BE2C (cell line): Measurements from ENCODE around the gene ARHGEF4.

ENCODE experiments used
- DNase-seq: peaks from one replicate; pipeline ENCODE4 v3.0.0-alpha.2; 2020
- H3K27me3 ChIP-seq: fragments of 250-450 bp; sonication (Bioruptor Pico); 2 replicates; pipeline ENCODE4 v1.5.1; 2020; ENCODE audit warnings: mild to moderate bottlenecking
- H3K36me3 ChIP-seq: fragments of 250-450 bp; sonication (Bioruptor Pico); 2 replicates; pipeline ENCODE4 v1.5.1; 2020; ENCODE audit warnings: mild to moderate bottlenecking
- H3K4me1 ChIP-seq: fragments of 250-450 bp; sonication (Bioruptor Pico); 2 replicates; pipeline ENCODE4 v1.5.1; 2020
- H3K4me3 ChIP-seq: 2 replicates; pipeline ENCODE4 v1.5.1; 2011; ENCODE audit warnings: low read depth, low read length
- H3K9me3 ChIP-seq: fragments of 250-450 bp; sonication (Bioruptor Pico); 2 replicates; pipeline ENCODE4 v1.5.1; 2020
- TF ChIP-seq, protein P1 (sequence below): IDR thresholded peaks from 2 replicates; pipeline ENCODE4 v1.5.1; 2012; ENCODE audit warnings: mild to moderate bottlenecking, low read depth, low read length

ARHGEF4 gene

DNA sequence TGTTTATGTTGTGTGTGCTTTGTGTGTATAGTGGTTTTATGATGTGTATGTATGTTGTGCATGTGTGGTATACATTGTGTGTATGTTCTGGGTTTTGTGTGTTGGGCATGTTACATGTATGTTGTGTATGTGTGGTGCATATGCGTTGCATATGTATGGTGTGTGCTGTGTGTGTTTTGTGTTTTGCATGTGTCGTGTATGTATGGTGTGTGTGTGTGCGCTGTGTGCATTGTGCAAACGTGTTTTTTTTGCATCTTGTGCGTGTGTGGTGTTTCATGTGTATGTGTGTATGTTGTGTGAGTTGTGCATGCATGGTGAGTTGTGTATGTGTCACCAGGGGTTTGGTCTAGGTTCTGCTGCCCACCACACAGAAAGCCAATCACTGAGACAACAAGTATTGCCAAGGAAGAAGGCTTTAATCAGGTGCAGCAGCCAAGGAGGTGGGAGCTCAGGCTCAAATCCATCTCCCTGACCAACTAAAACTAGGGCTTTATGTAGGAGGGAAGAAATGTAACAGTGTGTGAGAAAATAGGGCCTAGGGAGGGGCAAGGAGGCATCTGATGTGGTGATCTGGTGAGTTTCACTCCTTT is 140.8 kb downstream of the ARHGEF4 start:
- H3K27me3 ChIP-seq: no peaks in the 10 kb centered on the region
- no peak overlapping the region for H3K4me3 ChIP-seq
- H3K9me3 ChIP-seq: no peaks in the 10 kb centered on the region
- H3K4me1 ChIP-seq: no peaks in the 10 kb centered on the region
- no peaks in the 10 kb centered on the region for H3K36me3 ChIP-seq
- DNase-seq: no peak
- TF ChIP-seq, protein P1, sequence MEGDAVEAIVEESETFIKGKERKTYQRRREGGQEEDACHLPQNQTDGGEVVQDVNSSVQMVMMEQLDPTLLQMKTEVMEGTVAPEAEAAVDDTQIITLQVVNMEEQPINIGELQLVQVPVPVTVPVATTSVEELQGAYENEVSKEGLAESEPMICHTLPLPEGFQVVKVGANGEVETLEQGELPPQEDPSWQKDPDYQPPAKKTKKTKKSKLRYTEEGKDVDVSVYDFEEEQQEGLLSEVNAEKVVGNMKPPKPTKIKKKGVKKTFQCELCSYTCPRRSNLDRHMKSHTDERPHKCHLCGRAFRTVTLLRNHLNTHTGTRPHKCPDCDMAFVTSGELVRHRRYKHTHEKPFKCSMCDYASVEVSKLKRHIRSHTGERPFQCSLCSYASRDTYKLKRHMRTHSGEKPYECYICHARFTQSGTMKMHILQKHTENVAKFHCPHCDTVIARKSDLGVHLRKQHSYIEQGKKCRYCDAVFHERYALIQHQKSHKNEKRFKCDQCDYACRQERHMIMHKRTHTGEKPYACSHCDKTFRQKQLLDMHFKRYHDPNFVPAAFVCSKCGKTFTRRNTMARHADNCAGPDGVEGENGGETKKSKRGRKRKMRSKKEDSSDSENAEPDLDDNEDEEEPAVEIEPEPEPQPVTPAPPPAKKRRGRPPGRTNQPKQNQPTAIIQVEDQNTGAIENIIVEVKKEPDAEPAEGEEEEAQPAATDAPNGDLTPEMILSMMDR: no peak

DNA sequence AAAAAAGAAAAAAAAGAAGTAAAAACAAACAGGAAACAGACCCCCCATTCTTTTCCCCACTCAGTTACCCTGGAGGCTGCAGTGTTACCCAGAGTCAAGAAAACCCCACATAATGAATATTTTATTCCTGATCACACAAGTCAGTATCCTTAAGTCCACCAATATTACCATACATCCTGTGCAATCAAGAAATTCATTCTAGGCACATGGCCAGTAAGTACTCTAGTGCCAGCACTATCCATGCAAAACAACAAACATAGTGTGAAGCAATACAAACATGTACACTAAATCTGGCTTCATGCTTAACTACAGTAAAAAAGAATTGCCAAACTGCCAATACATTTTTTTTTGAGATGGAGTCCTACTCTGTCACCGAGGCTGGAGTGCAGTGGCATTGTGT is 145.0 kb downstream of the ARHGEF4 start:
- Histone ChIP-seq H3K4me1 (no peaks in the 10 kb centered on the region), H3K27me3 (no peaks in the 10 kb centered on the region), H3K4me3 (no peak overlapping the region), H3K36me3 (no peaks in the 10 kb centered on the region), H3K9me3 (no peaks in the 10 kb centered on the region)
- no peak for DNase-seq
- TF ChIP-seq, protein P1: no peak

DNA sequence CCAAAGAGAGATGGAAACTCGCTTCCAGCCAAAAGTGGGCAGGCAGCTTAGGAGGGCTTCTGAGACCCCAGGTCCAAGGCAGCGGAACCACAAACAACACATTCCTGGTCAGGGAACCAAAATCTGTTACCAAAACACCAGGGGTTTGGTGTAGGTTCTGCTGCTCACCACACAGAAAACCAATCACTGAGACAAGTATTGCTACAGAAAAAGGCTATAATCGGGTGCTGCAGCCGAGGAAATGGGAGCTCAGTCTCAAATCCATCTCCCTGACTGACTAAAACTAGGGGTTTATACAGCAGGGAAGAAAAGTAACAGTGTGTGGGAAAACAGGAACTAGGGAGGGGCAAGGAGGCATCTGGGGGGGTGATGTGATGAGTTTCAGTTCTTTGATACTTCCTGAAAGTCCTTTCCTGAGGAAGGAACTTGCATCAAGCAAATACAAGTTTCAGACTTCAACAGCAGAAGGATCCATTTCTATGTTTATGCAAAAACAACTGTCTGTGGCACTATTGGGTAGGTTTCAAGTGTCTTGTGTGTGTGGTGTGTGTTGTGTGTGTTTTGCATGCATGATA is 148.6 kb downstream of the ARHGEF4 start:
- no peak for DNase-seq
- H3K4me3 ChIP-seq: no peak overlapping the region
- TF ChIP-seq, protein P1: no peak
- H3K36me3 ChIP-seq: no peaks in the 10 kb centered on the region
- H3K4me1 ChIP-seq: no peaks in the 10 kb centered on the region
- H3K9me3 ChIP-seq: no peaks in the 10 kb centered on the region
- no peaks in the 10 kb centered on the region for H3K27me3 ChIP-seq

DNA sequence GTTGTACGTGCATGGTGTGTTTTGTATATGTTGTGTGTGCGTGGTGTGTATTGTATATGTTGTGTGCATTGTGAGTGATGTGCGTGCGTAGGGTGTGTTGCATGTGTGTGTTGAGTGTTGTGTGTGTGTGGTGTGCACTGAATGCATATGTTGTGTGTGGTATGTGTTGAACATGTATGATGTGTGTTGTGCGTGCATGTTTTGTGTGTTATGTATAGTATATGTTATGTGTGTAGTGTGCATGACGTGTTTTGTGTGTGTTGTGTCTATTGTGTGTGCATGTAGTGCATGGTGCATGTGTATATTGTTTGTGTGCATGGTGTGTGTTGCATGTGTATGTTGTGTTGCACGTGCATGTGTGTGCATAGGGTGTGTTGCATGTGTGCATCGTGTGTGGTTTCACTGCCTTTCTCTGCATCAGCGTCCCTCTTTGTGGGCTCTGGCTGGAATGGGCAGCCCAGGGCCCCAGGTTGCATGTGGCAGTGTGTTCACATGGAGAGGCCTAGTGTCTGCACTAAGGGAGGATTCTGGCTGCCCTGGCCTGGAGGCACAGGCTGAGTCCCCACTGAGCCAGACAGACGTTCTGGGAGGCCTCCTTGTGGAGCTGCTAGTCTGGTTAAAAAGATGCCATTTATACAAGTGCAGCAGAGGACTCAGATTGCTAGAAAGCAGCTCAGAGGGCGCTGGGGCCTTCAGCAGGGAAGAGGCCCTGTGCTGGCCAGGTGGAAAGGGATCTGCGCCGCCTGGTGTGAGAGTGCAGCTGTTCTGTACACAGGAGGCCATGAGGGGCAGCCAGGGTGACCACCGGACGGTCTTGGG is 149.3 kb downstream of the ARHGEF4 start:
- Histone ChIP-seq H3K4me1 (no peaks in the 10 kb centered on the region), H3K36me3 (no peaks in the 10 kb centered on the region), H3K27me3 (no peaks in the 10 kb centered on the region), H3K4me3 (no peak overlapping the region), H3K9me3 (no peaks in the 10 kb centered on the region)
- DNase-seq: no peak
- TF ChIP-seq, protein P1: no peak

DNA sequence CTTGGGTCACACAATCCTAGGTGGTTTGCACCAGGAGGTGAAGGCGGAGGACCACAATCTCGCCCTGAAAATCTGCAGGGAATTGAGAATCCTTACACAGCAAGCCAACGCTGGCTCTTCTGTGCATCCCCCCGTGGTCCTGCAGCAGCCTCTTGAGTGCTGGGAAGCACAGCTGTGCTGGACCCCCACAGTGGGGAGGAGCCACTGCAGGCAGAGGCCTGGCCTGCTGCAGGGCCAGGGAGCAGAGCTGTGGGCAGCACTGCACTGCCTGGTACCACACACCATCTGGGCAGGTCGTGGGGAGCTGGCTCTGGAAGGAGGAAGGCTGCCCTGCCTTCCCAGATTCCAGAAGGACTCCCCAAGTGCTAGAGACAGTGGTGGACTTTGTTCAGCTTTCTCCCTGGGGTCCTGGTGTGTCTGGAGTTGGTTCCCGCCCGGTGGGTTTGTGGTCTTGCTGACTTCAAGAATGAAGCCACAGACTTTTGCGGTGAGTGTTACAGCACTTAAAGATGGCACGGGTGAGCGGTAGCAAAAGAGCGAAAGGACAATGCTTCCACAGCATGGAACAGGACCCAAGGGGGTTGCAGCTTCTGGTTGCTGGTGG is 150.3 kb downstream of the ARHGEF4 start:
- Histone ChIP-seq H3K27me3 (no peaks in the 10 kb centered on the region), H3K4me1 (no peaks in the 10 kb centered on the region), H3K36me3 (no peaks in the 10 kb centered on the region), H3K4me3 (no peak overlapping the region), H3K9me3 (no peaks in the 10 kb centered on the region)
- DNase-seq: no peak
- TF ChIP-seq, protein P1: no peak
